ENCODE data around the gene IGFBP1.

The IGFBP1 gene

DNA sequence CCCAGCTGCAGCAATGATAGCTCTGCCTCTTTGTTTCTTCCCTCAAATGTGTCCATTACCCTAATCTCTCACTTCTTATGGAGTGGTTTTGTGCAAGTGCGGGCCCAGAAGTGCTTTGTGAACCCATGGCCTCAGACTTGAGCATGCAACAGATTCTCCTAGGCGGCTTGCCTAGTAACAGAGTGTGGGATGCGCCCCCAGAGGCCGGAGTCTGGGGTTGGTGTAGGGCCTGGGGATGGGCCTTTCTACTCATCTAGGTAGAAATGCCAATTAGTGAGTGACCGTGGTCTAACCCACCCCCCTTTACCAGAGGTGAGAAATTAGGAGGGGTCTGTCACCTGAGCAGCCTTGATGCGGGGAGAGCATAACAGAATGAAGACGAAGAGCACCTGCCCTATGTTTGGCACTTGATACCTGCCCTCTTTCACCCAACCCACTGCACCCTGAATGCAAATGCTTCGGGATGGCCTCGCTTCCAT, 7.0 kb upstream of the IGFBP1 start:
- DNase-seq (ENCODE audit: low spot score): no peak

DNA sequence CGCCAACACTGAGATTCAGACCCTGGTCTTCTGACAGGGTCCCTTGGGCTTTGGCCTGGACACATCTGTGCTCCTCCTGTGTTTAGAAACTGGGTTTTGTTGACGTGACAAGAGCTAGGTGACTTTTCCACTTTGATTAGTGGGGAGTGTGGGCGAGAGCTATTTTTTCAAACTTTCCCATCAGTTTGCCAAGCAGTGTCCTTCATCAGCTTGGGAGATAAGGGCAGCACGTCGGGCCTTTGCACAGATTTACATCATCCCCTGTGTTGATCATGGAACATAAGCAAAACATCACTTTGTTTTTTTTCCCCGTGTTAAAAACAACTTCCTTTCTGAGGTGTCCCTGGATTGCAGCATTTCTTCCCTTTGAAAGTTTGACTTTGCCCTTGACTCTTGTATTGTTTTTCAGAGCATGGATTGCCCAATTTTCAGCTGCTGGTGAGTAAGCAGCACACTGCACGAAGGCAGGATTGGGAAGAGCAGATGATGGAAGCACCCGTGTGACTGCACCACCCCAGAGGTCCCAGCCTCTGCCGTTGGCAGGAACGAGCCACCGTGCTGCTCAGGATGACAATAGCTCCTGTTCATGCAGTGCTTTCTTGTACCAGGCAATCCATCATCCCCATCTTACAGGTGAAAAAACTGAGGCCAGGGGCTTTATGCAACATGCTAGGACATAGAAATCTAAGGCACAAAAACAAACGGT, 6.4 kb upstream of the IGFBP1 start:
- DNase-seq (ENCODE audit: low spot score): no peak

DNA sequence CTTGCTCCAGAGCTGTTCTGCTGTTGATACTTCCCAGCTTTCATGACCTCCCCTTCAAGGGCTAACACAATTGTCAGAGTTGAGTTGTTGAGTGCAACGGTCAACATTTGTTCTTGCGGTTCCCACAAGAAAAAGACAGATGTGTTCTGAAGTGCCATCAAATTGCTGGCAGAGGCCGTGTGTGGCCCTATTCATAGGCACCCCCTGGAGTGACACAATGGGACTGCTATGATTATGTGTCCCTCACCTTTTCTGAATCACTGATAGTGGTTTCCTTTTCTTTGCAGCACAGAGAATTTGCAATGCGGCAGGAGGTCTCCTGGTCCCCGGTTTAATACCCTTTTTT, 5.8 kb upstream of the IGFBP1 start:
- DNase-seq (ENCODE audit: low spot score): no peak

DNA sequence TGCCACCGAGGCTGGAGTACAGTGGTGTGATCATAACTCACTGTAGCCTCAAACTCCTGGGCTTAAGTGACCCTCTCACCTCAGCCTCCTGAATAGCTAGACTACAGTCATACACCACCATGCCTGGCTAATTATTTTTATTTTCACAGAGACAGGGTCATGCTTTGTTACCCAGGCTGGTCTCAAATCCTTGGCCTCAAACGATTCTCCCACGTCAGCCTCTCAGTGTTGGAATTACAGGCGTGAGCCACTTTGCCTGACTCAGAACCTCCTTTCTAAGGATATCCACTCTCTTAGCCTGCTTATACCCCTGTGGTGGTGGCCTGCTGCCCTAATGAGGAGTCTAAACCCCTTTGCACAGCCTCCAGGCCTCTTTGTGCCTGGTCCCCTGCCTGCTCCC, 4.2 kb upstream of the IGFBP1 start:
- no peak for DNase-seq (ENCODE audit: low spot score)

DNA sequence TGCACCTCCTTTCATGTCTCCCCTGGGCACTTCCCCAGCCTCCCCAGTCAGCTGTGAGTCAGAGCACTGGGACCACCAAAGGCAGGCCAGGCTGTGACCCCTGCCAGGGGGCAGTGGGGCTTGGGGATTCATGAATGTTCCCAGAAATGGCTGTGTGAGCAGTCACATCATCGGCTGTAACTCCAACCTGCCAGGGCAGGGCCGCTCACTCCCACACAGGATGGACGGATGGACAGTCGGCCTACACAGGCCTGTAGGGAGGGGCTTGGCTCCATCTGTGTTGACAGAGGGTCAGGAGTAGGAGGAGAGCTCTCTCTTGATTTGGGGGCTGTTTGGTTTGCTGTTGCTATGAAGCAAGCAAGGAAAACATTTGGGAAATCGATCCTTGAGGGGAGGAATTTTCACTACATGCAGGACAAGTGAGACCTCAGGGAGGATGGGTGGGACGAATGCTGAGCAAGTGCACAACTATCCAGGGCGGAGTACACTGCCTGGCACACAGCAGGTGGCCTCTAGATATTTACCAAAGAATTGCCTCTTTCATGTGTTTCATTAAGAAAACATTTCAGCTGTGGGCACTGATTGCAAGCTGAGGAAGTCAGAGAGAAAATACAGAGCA, 2.9 kb upstream of the IGFBP1 start:
- no peak for DNase-seq (ENCODE audit: low spot score)

DNA sequence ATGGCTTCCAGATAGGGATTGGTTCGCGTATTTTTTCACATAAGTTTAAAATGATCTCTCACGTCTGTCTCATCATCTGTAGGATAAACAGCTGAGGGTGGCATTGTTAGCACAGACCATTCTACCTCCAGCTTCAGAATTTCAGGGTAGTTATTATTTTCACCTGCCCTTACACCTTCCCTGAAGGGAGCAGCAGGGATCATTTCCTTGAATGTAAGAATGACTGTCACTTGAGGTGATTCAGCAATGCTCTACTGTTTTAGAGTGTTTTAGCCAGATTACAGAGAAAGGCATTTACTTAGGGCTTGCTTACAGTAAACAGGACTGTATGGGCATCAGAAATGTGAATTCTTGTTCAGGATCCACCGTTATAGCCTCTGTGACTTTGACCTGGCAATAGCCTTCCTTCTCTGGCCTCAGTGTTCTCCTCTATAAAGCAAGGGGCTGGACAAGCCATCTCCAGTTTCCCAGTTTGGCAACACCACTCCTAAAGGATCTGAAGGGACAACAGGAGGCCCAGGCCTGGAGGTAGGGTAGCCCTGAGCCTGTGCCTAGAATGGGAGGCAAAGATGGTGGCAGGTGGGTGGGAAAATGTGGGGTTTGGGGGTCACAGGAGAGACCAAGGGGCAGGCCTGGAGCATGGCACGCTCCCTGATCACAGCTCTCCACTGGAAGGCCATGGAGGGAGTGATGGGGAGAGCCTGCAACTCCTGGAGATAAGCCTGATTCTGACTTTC, 1.2 kb upstream of the IGFBP1 start:
- no peak for DNase-seq (ENCODE audit: low spot score)

DNA sequence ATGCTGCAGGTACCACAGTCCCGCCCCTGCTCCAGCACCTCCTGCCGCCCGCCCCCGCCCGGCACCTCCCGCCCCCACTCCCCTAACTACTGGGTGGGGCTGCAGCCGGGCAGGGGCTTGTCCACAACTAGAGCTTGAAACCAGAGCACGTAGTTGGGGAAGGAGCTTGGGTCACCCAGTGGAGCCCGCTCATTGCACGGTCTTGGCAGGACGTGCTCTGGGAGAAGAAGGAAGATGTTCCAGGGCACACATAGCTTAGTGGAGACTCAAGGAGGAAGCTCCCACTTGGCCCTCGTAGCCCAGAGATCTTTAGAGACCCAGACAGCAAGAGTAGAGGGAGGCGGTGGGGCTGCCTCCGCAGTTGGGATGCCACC, 692 bp downstream of the IGFBP1 start:
- DNase-seq (ENCODE audit: low spot score): no peak

DNA sequence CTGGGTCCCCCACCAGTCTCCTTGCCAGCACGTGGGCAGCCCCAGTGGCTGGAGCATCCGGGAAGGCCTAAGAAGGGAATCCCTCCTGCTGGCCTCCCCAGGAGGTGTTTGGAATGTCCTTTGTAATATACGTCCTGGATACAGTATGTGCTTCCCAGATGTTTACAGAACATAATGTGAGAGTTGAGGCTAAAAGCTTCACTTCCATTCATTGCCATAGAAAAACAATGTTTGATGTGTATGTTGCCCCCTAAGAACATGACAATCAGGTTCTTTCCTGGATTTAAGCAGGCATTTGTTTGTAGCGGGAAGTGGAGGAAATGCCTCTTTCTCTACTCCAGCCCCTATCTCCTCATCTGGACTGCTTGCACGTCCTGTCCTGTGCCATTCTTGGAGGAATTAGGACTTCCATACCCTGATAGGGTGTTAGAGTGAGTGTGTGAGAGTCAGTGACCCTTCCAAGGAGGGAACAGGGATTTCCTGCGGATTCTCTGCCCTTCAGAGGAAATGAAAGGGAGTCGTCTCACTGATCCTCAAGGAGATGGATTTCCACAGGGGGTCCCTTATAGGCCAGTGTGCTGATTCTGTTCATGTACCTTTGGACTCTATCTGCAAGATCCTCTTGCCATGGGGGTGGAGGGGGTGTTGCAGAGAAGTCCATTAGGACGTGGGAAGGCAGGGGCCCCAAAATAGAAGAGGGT, 1.2 kb downstream of the IGFBP1 start:
- DNase-seq (ENCODE audit: low spot score): no peak

DNA sequence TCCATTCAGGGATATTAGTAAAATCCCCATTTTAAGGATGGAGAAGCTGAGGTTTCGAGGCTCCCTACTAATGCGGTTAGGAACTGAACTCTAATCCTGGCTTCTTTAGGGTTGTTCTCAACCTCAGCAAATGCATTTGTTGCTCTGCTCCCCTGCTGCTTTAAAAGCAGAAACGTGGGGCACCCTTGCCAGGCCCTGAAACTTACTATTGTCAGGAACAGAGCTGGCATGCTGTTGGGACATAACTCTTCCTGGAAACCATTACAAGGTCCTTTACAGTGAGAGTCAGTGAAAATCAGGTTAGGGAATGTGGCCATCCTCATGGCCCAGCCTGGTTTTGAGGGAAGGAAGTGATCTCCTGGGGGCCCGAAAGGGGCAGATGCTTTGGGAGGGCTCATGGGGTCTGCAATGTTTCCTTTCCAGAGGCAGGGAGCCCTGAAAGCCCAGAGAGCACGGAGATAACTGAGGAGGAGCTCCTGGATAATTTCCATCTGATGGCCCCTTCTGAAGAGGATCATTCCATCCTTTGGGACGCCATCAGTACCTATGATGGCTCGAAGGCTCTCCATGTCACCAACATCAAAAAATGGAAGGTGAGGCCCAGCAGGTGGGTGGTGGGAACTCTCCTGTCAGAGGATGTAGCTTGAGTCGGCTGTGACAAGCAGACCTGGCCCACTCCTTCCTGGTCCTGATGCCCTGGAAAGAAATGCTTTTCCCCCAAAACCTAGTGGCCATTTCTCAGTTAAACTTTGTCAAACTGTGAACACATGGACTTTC, 2.0 kb downstream of the IGFBP1 start:
- no peak for DNase-seq (ENCODE audit: low spot score)

DNA sequence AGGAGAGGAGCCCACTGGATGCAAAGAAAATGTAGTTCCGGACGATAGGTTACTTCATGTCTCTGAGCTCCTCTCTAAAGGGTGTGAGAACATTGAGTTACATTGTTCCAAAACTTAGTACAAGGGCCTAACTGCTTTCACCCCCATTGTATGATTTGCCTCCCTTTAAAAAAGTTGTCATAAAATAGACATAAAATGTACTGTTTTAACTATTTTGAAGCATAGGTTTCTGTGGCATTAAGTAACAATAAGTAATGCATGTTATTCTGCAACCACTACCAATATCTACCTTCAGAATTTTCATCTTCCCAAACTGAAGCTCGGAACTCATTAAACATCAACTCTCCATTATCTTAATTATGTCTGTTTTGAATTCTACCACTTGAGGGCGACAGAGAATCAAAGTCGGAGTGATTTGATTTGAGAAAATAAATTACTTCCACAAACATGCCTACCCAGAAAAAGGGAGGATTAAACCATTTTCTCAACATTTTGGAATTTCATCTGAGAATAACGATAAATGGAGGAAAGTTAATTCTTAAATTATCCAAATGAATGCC, 2.7 kb downstream of the IGFBP1 start:
- peak; percentile 8 for DNase-seq (ENCODE audit: low spot score)

DNA sequence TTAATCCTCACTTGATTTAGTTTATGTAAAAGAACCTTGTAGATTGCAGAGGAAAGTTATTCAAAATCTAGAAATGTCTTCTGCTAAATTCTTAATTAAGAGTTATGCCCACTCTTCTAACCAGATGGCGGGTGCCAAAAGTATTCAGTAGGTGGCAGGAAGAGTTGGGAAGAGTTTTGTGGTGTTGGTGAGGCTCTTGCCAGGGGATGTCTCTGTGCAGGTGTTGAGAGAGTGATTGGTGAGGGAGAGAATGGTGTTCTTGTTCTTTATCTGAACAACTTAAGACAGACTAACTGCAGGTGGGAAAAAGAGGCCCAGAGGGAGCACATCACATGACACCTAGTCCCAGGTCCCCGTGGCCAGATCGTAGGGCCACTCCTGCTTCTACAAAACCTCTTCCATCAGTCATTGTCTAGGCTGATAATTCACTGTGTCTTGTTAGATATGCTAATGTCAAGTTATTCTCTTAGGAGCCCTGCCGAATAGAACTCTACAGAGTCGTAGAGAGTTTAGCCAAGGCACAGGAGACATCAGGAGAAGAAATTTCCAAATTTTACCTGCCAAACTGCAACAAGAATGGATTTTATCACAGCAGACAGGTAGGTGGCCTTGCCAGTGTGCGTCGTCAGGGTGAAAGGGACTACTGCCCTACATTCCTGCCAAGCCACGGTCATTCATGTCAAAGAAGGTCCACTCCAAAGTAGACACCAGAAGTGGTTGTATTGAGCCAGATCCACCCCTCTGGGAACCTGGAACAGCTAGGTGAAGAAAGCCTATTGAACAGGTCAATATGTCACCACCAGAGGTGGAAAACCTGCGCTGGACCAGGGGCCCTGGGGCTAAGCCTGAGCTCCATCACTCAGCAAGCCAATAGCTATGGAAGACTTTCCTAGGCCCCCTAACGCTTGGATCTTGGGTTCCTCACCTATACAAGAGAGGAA, 3.4 kb downstream of the IGFBP1 start:
- no peak for DNase-seq (ENCODE audit: low spot score)

DNA sequence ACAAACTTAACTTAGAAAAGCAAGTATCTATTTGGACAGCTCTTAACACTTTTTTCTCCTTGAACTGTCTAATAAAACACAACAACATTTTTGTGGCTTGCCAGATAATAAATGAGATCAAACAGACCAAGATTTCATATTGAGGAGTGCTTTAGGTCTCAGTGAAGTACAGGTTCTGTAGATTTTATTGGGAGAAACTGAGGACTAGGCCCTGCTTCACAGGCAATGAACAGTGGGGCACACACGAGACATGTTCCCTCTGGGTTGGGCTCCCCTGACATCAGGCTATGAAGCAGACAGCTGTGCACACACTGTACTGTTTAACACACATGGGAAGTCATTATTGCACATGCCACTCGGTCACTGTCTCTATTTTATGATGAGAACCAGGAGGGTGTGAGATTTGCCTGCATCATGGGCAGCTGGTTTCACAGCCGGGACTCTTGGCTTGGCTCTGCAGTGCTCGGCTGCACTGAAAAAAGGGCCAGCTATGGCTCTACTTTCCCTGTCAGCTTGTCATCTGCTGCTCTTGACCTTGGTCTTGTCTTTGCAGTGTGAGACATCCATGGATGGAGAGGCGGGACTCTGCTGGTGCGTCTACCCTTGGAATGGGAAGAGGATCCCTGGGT, 4.2 kb downstream of the IGFBP1 start:
- DNase-seq (ENCODE audit: low spot score): no peak

DNA sequence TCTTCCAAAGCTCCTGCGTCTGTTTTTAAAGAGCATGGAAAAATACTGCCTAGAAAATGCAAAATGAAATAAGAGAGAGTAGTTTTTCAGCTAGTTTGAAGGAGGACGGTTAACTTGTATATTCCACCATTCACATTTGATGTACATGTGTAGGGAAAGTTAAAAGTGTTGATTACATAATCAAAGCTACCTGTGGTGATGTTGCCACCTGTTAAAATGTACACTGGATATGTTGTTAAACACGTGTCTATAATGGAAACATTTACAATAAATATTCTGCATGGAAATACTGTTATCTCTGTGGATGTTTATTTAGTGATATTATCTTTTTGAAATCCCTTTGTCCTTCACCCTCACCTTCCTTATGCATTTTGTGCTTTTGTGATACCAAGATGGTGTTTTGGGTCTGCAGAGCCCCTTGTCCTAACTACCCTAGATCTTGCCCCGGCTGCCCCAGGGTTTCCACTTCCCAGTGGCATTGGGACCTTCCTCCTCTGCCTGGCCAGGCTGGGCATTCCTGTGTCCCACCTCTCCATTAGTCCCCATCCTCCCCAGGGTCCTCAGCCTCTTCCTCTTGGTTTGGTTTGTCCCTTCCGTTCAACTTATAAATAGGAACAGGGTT, 5.2 kb downstream of the IGFBP1 start:
- no peak for DNase-seq (ENCODE audit: low spot score)

DNA sequence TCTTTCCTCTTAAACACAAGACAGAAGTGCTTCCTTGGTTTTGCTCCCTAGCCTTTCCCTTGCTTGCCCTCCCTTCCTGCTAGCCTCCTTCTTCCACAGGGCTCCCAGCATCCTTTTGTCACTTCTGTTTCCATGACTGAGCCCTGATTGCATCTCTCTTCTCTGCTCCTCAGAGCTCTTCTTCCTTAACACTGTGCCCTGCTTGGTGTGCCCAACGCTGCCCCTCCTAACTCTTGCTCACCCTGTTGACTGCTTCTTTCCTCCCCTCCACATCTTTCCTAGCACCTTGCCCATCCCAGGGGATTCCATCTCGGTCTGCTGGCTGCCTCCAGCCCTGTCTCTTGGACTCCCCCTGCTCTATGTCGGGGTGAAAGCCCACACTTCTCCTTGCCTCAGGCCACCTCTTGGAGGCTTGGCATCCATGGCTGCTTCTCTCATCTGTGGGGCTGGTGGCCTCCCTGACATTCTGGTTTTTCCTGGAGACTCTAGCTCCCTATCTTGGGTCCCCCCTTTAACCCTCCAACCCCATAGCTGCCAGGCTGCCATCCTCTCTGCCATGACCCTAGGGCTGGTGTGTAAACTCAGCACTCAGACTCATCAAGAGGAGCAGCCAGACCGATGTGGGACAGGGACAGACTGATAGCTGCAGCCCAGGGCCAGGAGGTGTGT, 5.8 kb downstream of the IGFBP1 start:
- DNase-seq (ENCODE audit: low spot score): no peak

DNA sequence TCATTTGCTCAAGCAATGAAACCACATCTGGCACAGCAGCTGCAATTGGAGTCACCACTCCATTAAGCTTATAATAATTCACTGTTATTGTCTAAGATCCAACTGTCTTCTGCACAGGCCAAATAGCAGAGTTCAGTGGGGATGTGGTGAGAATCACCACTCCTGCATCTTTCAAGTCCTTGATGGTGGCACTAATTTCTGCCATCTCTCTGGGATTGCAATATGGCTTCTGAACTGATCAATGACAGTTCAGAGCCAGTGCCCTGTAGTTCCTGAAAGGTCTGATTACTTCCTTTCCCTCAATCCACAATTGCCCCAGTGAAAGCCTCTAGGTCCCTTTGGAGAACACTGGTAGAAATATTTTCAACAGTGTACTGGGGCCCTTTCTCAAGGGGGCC, 6.4 kb downstream of the IGFBP1 start:
- no peak for DNase-seq (ENCODE audit: low spot score)

DNA sequence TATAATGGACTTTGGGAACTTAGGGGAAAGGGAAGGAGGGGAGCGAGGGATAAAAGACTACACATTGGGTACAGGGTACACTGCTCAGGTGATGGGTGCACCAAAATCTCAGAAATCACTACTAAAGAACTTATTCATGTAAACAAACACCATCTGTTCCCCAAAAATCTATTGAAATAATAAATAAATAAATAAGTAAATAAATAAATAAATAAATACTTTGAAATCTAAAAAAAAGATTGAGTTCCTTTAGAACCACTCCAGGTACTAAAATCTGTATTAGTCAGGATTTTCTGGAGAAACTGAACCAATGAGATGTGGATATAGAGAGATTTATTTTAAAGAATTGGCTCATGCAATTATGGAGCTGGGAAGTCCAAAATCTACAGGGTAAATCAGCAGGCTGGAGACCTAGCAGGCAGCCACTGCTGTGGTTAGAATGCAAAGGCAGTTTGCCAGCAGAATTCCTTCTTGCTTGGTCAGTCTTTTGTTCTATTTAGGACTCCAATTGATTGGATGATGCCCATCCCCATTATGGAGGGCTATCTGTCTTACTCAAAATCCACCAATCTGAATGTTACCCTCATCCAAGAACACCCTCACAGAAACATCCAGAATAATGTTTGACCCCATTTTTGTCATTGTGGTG, 8.9 kb downstream of the IGFBP1 start:
- no peak for DNase-seq (ENCODE audit: low spot score)

DNA sequence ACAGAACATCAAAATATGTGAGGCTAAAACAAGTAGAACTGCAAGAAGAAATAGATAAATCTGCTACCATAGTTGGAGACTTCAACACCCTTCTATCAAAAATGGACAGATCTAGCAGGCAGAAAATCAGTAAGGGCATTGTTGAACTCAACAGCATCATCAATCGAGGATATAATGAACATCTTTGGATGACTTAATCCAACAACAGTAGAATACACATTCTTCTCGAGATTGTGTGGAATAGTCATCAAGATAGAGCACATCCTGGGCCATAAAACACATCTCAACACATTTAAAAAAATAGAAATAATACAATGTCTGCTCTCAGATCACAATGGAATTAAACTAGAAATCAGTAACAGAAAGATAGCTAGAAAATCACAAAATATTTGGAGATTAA, 9.9 kb downstream of the IGFBP1 start:
- no peak for DNase-seq (ENCODE audit: low spot score)

DNA sequence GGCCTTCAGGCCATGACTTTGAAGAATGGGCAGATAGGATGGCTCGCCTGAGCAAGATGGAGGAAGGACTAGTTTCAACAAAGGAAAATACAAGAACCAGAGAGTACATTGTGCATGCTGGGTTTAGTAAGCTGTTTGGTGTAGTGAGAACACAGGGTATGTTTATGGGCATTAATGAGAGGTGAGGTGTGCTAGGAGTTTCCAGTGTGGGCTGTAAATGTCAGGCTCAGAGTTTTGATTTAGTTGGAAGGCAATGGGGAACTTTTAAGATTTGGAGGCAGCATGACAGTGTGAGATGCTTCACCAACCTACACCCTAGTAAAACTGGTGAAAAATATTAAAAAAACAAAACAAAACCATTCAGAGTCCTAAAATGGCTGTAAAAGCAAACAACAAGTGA, 13.3 kb downstream of the IGFBP1 start:
- DNase-seq (ENCODE audit: low spot score): no peak

DNA sequence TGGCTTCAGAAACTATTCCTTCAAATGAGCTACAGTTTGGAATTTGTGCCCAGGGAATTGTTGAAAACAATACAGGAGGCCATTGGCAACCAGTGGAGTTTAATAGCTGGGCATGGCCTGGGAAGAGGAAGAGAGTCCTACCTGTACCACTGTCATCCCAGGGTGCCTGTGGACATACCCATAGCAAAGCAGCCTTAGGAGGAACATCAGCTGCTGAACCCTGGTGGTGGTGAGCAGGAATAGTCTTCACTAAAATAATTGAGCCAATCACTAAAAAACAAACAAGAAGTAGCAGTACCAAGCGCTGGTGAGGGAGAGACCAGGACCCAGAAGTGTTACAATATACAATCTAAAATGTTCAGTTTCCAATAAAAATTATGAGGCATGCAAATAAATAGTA, 14.5 kb downstream of the IGFBP1 start:
- no peak for DNase-seq (ENCODE audit: low spot score)
